GM21576 (cell line): Measurements from ENCODE around the gene DENND1A.
A peak's percentile ranks its signal among the peaks of the same experiment; 100 is the strongest.
"Not testable (repeated sequence)": the region's sequence is repeated elsewhere in the genome, so short reads cannot be mapped to it uniquely, and the experiment has no call there.

Source experiments
- ATAC-seq: cut with Tn5 transposase; IDR thresholded peaks from one replicate; pipeline ENCODE4 v1.9.1; 2021; ENCODE audit warnings: mild to moderate bottlenecking, moderate library complexity; ENCODE audit not compliant: unreplicated experiment

Gene DENND1A

GRCh38 chr9:123742009-123742767, 187.7 kb downstream of the DENND1A start:
- ATAC-seq, result no peak

GRCh38 chr9:123741214-123741613, 188.7 kb downstream of the DENND1A start:
- no peak for ATAC-seq

GRCh38 chr9:123739902-123740301, 190.0 kb downstream of the DENND1A start:
- no peak for ATAC-seq

- ATAC-seq, result no peak
These were observed 190.5 kb downstream of the DENND1A start for GRCh38 chr9:123739387-123739786.

GRCh38 chr9:123738648-123739047, 191.3 kb downstream of the DENND1A start:
- ATAC-seq, result no peak

- no peak for ATAC-seq
These were observed 194.6 kb downstream of the DENND1A start for GRCh38 chr9:123735376-123735775.

- ATAC-seq, result not testable (repeated sequence)
These were observed 201.4 kb downstream of the DENND1A start for GRCh38 chr9:123728571-123728970.

- no peak for ATAC-seq
These were observed 202.6 kb downstream of the DENND1A start for GRCh38 chr9:123727332-123727731.

GRCh38 chr9:123725389-123725788, 204.5 kb downstream of the DENND1A start:
- no peak for ATAC-seq

GRCh38 chr9:123724211-123724796, 205.6 kb downstream of the DENND1A start:
- no peak for ATAC-seq

GRCh38 chr9:123723135-123723875, 206.6 kb downstream of the DENND1A start:
- no peak for ATAC-seq

- no peak for ATAC-seq
These were observed 207.5 kb downstream of the DENND1A start for GRCh38 chr9:123722378-123722777.

GRCh38 chr9:123718188-123718587, 211.7 kb downstream of the DENND1A start:
- ATAC-seq, result no peak

GRCh38 chr9:123717581-123718175, 212.2 kb downstream of the DENND1A start:
- ATAC-seq, result no peak

- ATAC-seq, result no peak
These were observed 213.5 kb downstream of the DENND1A start for GRCh38 chr9:123716339-123716945.

GRCh38 chr9:123715258-123715657, 214.7 kb downstream of the DENND1A start:
- no peak for ATAC-seq

GRCh38 chr9:123713282-123713681, 216.6 kb downstream of the DENND1A start:
- no peak for ATAC-seq

- no peak for ATAC-seq
These were observed 217.5 kb downstream of the DENND1A start for GRCh38 chr9:123712399-123712798.

- no peak for ATAC-seq
These were observed 219.6 kb downstream of the DENND1A start for GRCh38 chr9:123710299-123710698.

GRCh38 chr9:123702483-123702882, 227.4 kb downstream of the DENND1A start:
- ATAC-seq, result no peak

- ATAC-seq, result peak; percentile 66
These were observed 232.2 kb downstream of the DENND1A start for GRCh38 chr9:123697686-123698085.
